Measurements from ENCODE around the gene CDCA3. TPM values are rescaled to one million over a fixed set of nuclear protein-coding genes. Genes with fewer than 3 reads are reported as not detected.

Gene CDCA3
- total RNA-seq, 2 experiments from 2014 or later, result 96.5 to 101 TPM

DNA sequence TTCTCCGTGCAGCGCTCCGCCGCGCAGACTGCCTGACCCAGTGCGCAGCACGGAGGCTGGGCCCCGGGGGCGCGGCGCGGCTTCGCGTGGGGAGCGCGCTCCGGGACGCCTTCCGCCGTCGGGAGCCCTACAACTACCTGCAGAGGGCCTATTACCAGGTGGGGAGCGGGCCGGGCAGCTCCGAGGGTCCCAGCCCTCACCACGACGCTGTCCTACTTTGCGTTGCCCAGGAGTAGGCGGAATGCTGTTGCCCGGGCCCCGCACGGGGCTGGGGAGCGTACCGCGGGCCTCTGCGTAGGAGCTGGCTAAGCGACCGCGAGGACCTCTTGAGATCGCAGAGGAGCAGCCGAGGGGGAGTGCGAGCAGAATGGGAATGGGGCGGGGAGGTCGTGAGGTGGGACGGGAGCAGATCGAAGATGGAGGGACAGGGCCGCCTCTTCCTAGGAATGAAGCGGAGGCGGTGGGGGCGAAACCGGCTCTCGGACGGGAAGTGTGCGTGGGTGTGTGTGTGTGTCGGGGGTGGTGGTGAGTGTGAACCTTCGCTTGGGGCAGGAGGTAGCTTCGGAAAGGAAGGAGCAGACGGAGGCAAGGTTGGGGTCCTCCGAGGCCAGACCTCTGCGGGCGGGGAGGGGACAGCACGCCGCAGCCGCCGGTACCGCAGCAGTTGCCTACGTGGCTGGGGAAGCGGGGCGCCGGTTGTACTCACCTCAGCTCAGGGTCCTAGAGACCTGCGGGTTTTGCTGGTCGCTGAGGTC, 22.1 kb downstream of the CDCA3 start:
- POLR2A ChIA-PET, result interaction anchor here (1.0 to 7.2 kb wide), 6 partner anchors 11 to 105 kb away, joined by 3 to 33 read pairs (median 10); partner anchors contain the start of genes CDCA3, COPS7A, GNB3 and MLF2
- no peak overlapping the region for H3K27ac Mint-ChIP-seq

GRCh38 chr12:6827982-6828780, 22.9 kb downstream of the CDCA3 start, which contains the start of gene P3H3:
P3H3 (plus strand) TSS chr12:6828407; CDS start chr12:6828441, 34 bp downstream.
- POLR2A ChIA-PET, result interaction anchor here (1.0 to 7.2 kb wide), 7 partner anchors 12 to 104 kb away, joined by 3 to 33 read pairs (median 9); partner anchors contain the start of genes CDCA3, COPS7A, GNB3 and MLF2
- H3K27me3 Mint-ChIP-seq, result peaks cover 72% of the 10 kb centered on the region

More for the DNA sequence above, 22.1 kb downstream of the CDCA3 start:
- Mint-ChIP-seq H3K36me3 (ENCODE audit: low read depth) (no peaks in the 10 kb centered on the region), H3K9me3 (no peaks in the 10 kb centered on the region), H3K4me3 (peak overlapping the region; percentile 72), H3K4me1 (peaks cover 18% of the 10 kb centered on the region), H3K27me3 (peaks cover 70% of the 10 kb centered on the region)
- CTCF ChIA-PET, result interaction anchor here (0.8 to 1.4 kb wide), 5 partner anchors 20 to 137 kb away, joined by 3 to 4 read pairs (median 3); partner anchors contain the start of gene SPSB2
- DNase-seq, result no peak

DNA sequence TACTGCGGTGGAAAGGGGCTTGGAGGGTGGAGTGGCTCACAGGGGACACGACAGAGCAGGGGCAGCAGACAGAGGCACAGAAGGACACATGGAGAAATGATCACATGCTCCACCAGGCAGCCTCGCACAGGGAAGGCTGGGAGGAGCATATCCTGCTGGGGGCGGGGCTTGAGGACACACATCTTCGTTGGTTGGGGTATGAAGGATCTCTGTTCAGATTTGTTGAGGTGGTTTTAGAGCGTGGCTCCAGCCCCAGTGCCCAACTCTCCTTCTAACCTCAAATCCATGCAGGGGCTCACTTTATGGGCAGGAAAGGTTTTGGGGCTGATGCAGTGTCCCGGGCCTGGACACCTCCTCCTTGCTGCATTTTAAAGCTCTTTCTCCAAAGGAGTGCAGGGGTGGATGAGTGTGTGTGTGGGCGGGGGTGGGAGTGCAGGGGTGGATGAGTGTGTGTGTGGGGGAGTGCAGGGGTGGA, 23.6 kb downstream of the CDCA3 start:
- Mint-ChIP-seq H3K36me3 (ENCODE audit: low read depth) (no peaks in the 10 kb centered on the region), H3K4me1 (peaks cover 18% of the 10 kb centered on the region), H3K27me3 (peaks cover 77% of the 10 kb centered on the region), H3K9me3 (no peaks in the 10 kb centered on the region), H3K4me3 (peak overlapping the region; percentile 10), H3K27ac (no peak overlapping the region)
- peak; percentile 55 for DNase-seq
- ChIA-PET POLR2A (interaction anchor here (1.4 to 7.2 kb wide), 4 partner anchors 12 to 74 kb away, joined by 3 to 33 read pairs (median 14); partner anchors contain the start of genes CDCA3, GNB3, MLF2 and USP5), CTCF (interaction anchor here (0.7 to 1.4 kb wide), 3 partner anchors 17 to 106 kb away, joined by 3 read pairs; no protein-coding TSS in a partner anchor)

More at GRCh38 chr12:6827982-6828780, 22.9 kb downstream of the CDCA3 start, which contains the start of gene P3H3:
- H3K4me1 Mint-ChIP-seq, result peaks cover 18% of the 10 kb centered on the region
- peak within 1 kb of the TSS; percentile 72 for H3K4me3 Mint-ChIP-seq
- no peak for DNase-seq
- H3K27ac Mint-ChIP-seq, result no peak within 1 kb of the TSS
- H3K9me3 Mint-ChIP-seq, result no peaks in the 10 kb centered on the region
- CTCF ChIA-PET, result interaction anchor here (0.7 to 1.4 kb wide), 4 partner anchors 16 to 76 kb away, joined by 3 to 4 read pairs (median 3); no protein-coding TSS in a partner anchor
- H3K36me3 Mint-ChIP-seq (ENCODE audit: low read depth), result no peaks in the 10 kb centered on the region

- POLR2A ChIA-PET, result interaction anchor here (1.4 to 7.2 kb wide), 5 partner anchors 13 to 74 kb away, joined by 3 to 33 read pairs (median 7); partner anchors contain the start of genes CDCA3, GNB3, MLF2 and USP5
- H3K27me3 Mint-ChIP-seq, result peaks cover 80% of the 10 kb centered on the region
Observed at GRCh38 chr12:6826734-6827436, 24.2 kb downstream of the CDCA3 start.

DNA sequence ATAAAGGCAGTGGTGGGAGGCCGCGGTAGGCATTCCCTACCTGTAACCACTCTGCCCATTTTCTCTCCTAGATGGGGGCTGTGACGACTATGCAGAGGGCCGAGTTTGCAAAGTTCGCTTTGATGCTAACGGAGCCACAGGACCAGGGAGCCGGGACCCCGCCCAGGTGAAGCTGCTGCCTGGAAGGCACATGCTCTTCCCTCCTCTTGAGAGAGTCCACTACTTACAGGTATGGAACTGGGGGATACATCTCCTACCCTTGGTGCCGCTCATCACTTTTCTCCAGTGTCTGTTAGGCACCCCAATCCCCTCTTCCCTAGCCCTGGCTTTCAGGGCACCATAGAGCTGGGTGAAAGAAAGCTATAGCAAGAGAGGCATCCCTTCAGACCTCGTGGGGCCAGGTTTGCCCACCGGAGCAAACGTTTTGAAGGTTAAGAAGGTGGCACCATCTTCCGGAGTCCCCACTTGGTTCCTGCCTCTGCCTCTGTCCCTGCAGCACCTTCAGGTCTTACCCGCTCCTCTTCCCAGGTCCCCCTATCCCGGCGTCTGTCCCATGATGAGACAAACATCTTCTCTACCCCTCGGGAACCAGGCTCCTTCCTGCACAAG, 24.9 kb downstream of the CDCA3 start:
- Mint-ChIP-seq H3K9me3 (no peaks in the 10 kb centered on the region), H3K27ac (no peak overlapping the region), H3K27me3 (peaks cover 75% of the 10 kb centered on the region)

More at GRCh38 chr12:6826734-6827436, 24.2 kb downstream of the CDCA3 start:
- Mint-ChIP-seq H3K4me3 (peak overlapping the region; percentile 10), H3K4me1 (peaks cover 20% of the 10 kb centered on the region), H3K27ac (no peak overlapping the region), H3K9me3 (no peaks in the 10 kb centered on the region), H3K36me3 (ENCODE audit: low read depth) (no peaks in the 10 kb centered on the region)
- CTCF ChIA-PET, result interaction anchor here (0.6 to 4.9 kb wide), 12 partner anchors 9 to 205 kb away, joined by 3 to 48 read pairs (median 3); partner anchors contain the start of genes CD4, COPS7A, MLF2 and SPSB2
- DNase-seq, result no peak

GRCh38 chr12:6825398-6826124, 25.5 kb downstream of the CDCA3 start:
- CTCF ChIA-PET, result interaction anchor here (0.6 to 4.9 kb wide), 23 partner anchors 10 to 344 kb away, joined by 3 to 48 read pairs (median 3); partner anchors contain the start of genes CD4, CDCA3, COPS7A and MLF2
- H3K27me3 Mint-ChIP-seq, result peaks cover 72% of the 10 kb centered on the region
- H3K4me1 Mint-ChIP-seq, result peaks cover 27% of the 10 kb centered on the region
- H3K27ac Mint-ChIP-seq, result no peak overlapping the region
- peaks cover 2% of the 10 kb centered on the region for H3K36me3 Mint-ChIP-seq (ENCODE audit: low read depth)
- no peak overlapping the region for H3K4me3 Mint-ChIP-seq
- POLR2A ChIA-PET, result interaction anchor here (0.6 to 7.2 kb wide), 4 partner anchors 11 to 72 kb away, joined by 3 to 33 read pairs (median 4); partner anchors contain the start of gene MLF2
- H3K9me3 Mint-ChIP-seq, result no peaks in the 10 kb centered on the region
- DNase-seq, result peak; percentile 84

More for the DNA sequence above, 24.9 kb downstream of the CDCA3 start:
- Mint-ChIP-seq H3K36me3 (ENCODE audit: low read depth) (no peaks in the 10 kb centered on the region), H3K4me1 (peaks cover 22% of the 10 kb centered on the region), H3K4me3 (no peak overlapping the region)
- DNase-seq, result no peak
- POLR2A ChIA-PET, result interaction anchor here (1.2 to 7.2 kb wide), 3 partner anchors 12 to 73 kb away, joined by 3 to 33 read pairs (median 4); partner anchors contain the start of gene MLF2
- CTCF ChIA-PET, result interaction anchor here (0.6 to 4.9 kb wide), 17 partner anchors 9 to 344 kb away, joined by 3 to 48 read pairs (median 4); partner anchors contain the start of genes CD4, CDCA3, COPS7A and MLF2

- Mint-ChIP-seq H3K27ac (no peak overlapping the region), H3K36me3 (ENCODE audit: low read depth) (peaks cover 3% of the 10 kb centered on the region), H3K9me3 (no peaks in the 10 kb centered on the region), H3K4me1 (peaks cover 29% of the 10 kb centered on the region), H3K4me3 (no peak overlapping the region), H3K27me3 (peaks cover 67% of the 10 kb centered on the region)
- POLR2A ChIA-PET, result interaction anchor here (0.6 to 7.2 kb wide), 5 partner anchors 10 to 72 kb away, joined by 3 to 33 read pairs (median 4); partner anchors contain the start of gene MLF2
- DNase-seq, result no peak
- CTCF ChIA-PET, result interaction anchor here (0.8 to 4.9 kb wide), 18 partner anchors 11 to 257 kb away, joined by 3 to 48 read pairs (median 4); partner anchors contain the start of genes CD4, CDCA3, MLF2 and NOP2
Observed at GRCh38 chr12:6824901-6825381, 26.1 kb downstream of the CDCA3 start.

- ChIA-PET POLR2A (interaction anchor here (1.4 to 7.2 kb wide), 2 partner anchors 13 to 71 kb away, joined by 5 to 33 read pairs; partner anchors contain the start of gene MLF2), CTCF (interaction anchor here (0.8 to 4.9 kb wide), 14 partner anchors 11 to 256 kb away, joined by 3 to 48 read pairs (median 4); partner anchors contain the start of genes CD4, MLF2, NOP2 and PTMS)
- Mint-ChIP-seq H3K4me3 (no peak overlapping the region), H3K27ac (no peak overlapping the region), H3K27me3 (peaks cover 60% of the 10 kb centered on the region), H3K9me3 (no peaks in the 10 kb centered on the region), H3K36me3 (ENCODE audit: low read depth) (peaks cover 11% of the 10 kb centered on the region), H3K4me1 (peaks cover 28% of the 10 kb centered on the region)
- no peak for DNase-seq
Observed at GRCh38 chr12:6824085-6824775, 26.9 kb downstream of the CDCA3 start.

GRCh38 chr12:6823182-6824084, 27.7 kb downstream of the CDCA3 start:
- Mint-ChIP-seq H3K4me1 (peaks cover 23% of the 10 kb centered on the region), H3K27ac (no peak overlapping the region), H3K36me3 (ENCODE audit: low read depth) (peaks cover 15% of the 10 kb centered on the region), H3K9me3 (no peaks in the 10 kb centered on the region), H3K27me3 (peaks cover 54% of the 10 kb centered on the region), H3K4me3 (no peak overlapping the region)
- DNase-seq, result no peak
- CTCF ChIA-PET, result interaction anchor here (1.0 to 4.9 kb wide), 6 partner anchors 10 to 253 kb away, joined by 4 to 48 read pairs (median 4); partner anchors contain the start of genes MLF2 and PTMS
- POLR2A ChIA-PET, result interaction anchor here (1.1 to 7.2 kb wide), 3 partner anchors 10 to 70 kb away, joined by 3 to 33 read pairs (median 5); partner anchors contain the start of gene MLF2
